Breast epithelium (tissue), 3 donors: ENCODE measurements around the gene DNAI1.

ENCODE experiments used
- POLR2A ChIP-seq: fragments of 450-650 bp; IDR thresholded peaks from one replicate; pipeline ENCODE4 v1.6.1; 2016; ENCODE audit warnings: antibody characterized with exemption, mild to moderate bottlenecking, moderate library complexity
- TF ChIP-seq, protein P1 (sequence below), 3 donors: fragments of 450-650 bp; IDR thresholded peaks; one replicate each; pipeline ENCODE4 v1.5.1; 2016 to 2017; ENCODE audit warnings: antibody characterized with exemption in 3 of 3, mild to moderate bottlenecking in 3 of 3, moderate library complexity in 3 of 3

DNA sequence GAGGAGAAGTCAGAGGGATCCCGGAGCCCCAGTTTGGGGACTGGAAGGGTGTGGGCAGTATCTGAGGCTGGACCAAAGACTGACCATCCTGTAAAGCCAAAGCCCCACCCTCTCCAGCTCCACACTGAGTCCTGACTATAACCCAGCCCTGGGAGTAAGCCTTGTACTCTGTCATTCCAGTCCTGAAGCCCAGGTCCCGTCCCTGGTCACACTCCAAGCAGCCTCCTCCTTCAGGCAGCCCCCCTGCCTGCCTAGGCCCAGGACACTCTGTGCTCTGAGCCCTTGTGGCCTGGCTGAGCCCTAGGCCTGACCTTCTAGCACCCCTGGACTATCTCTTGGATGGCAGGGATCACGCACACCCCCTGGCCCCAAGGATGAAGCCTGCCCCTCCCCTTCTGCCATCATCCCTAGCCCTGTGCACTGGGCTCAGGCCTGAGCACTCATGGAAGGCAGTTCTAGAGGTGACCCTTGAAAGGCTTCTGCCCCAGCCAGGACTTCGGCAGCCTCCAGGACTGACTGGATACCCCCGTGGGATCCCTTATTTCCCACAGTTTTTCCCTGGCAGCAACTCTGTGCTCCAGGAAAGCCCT, 92.2 kb downstream of the DNAI1 start:
- TF ChIP-seq, protein P1, sequence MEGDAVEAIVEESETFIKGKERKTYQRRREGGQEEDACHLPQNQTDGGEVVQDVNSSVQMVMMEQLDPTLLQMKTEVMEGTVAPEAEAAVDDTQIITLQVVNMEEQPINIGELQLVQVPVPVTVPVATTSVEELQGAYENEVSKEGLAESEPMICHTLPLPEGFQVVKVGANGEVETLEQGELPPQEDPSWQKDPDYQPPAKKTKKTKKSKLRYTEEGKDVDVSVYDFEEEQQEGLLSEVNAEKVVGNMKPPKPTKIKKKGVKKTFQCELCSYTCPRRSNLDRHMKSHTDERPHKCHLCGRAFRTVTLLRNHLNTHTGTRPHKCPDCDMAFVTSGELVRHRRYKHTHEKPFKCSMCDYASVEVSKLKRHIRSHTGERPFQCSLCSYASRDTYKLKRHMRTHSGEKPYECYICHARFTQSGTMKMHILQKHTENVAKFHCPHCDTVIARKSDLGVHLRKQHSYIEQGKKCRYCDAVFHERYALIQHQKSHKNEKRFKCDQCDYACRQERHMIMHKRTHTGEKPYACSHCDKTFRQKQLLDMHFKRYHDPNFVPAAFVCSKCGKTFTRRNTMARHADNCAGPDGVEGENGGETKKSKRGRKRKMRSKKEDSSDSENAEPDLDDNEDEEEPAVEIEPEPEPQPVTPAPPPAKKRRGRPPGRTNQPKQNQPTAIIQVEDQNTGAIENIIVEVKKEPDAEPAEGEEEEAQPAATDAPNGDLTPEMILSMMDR (IDR thresholded peaks at IDR 0.05), result no peak
- TF ChIP-seq POLR2A, result no peak
